Activated CD8-positive, alpha-beta memory T cell treated with anti-CD3 and anti-CD28 coated beads for 4 hours (primary cell): ENCODE measurements around the gene LY6G6D.

Source experiments
- DNase-seq, 2 donors: peaks; one replicate each; pipeline ENCODE4 v3.0.0-alpha.2; 2020; ENCODE audit warnings: low read depth in 2 of 2

Gene LY6G6D

GRCh38 chr6:31764198-31764597 lies 49.0 kb downstream of the LY6G6D start:
- DNase-seq = no peak

- no peak for DNase-seq
Measured at GRCh38 chr6:31765559-31765909, 50.4 kb downstream of the LY6G6D start.

- no peak for DNase-seq
Measured at GRCh38 chr6:31765910-31766794, 51.0 kb downstream of the LY6G6D start.

- no peak for DNase-seq
Measured at GRCh38 chr6:31767096-31767645, 52.0 kb downstream of the LY6G6D start.
